IMR-90 (cell line): ENCODE results near the gene SLCO3A1. TPM values are rescaled to one million over a fixed set of nuclear protein-coding genes. Genes with fewer than 3 reads are reported as not detected.

Experiments
- ATAC-seq: fragments of 200-7000 bp; cut with Tn5 transposase; 2 replicates; pipeline ENCODE4 v1.9.1; 2020; ENCODE audit warnings: low read depth, mild to moderate bottlenecking, moderate library complexity
- BruUV-seq: library from RNA; stranded (reverse); fragments of 400-500 nt; replicated peaks from 2 replicates; lab custom pipeline; 2021; lab: Mats Ljungman, UMichigan
- CTCF ChIA-PET: fragments of 300-600 bp; formaldehyde crosslinking; extraction: SDS; loops from one replicate; lab custom pipeline; 2021; ENCODE audit warnings: antibody characterized with exemption; lab: Yijun Ruan, JAX
- POLR2A ChIA-PET: fragments of 300-600 bp; sonication (Branson Sonifier 250); formaldehyde crosslinking; loops from one replicate; lab custom pipeline; 2022; ENCODE audit warnings: antibody characterized with exemption; ENCODE audit not compliant: unreplicated experiment; lab: Charles Lee
- DNase-seq: peaks from one replicate; pipeline ENCODE4 v3.0.0; 2013
- H2AFZ ChIP-seq: replicated peaks from 2 replicates; pipeline ENCODE3; 2013; ENCODE audit warnings: low read length, mild to moderate bottlenecking; ENCODE audit not compliant: poor library complexity
- H2AK5ac ChIP-seq: 2 replicates; pipeline ENCODE4 v1.6.1; 2013; ENCODE audit warnings: low read depth, low read length, inconsistent platforms
- H2AK9ac ChIP-seq: replicated peaks from 2 replicates; pipeline ENCODE3; 2013; ENCODE audit warnings: mild to moderate bottlenecking, low read depth, low read length, moderate library complexity; ENCODE audit not compliant: poor library complexity
- H2BK120ac ChIP-seq: 2 replicates; pipeline ENCODE4 v1.6.1; 2013; ENCODE audit warnings: low read depth, low read length, inconsistent platforms
- H2BK15ac ChIP-seq: 3 replicates; pipeline ENCODE4 v1.6.1; 2013; ENCODE audit warnings: low read depth, low read length, inconsistent platforms
- H2BK20ac ChIP-seq: 2 replicates; pipeline ENCODE4 v1.6.1; 2013; ENCODE audit warnings: low read depth, mild to moderate bottlenecking, inconsistent platforms, low read length, moderate library complexity
- H2BK5ac ChIP-seq: 2 replicates; pipeline ENCODE4 v1.6.1; 2013; ENCODE audit warnings: mild to moderate bottlenecking, low read depth, low read length, inconsistent platforms; ENCODE audit not compliant: poor library complexity, severe bottlenecking
- H3K14ac ChIP-seq: replicated peaks from 2 replicates; pipeline ENCODE4 v1.6.1; 2013; ENCODE audit warnings: low read depth, low read length, inconsistent platforms
- H3K18ac ChIP-seq: 2 replicates; pipeline ENCODE4 v1.6.1; 2013; ENCODE audit warnings: low read depth, low read length, control low read depth
- H3K23ac ChIP-seq: 2 replicates; pipeline ENCODE4 v1.6.1; 2013; ENCODE audit warnings: low read depth, low read length, inconsistent platforms
- H3K27ac ChIP-seq: 2 replicates; pipeline ENCODE4 v1.5.1; 2013; ENCODE audit warnings: mild to moderate bottlenecking, control low read depth, low read length; ENCODE audit not compliant: insufficient read depth
- H3K27me3 ChIP-seq: 2 replicates; pipeline ENCODE4 v1.6.1; 2013; ENCODE audit warnings: low read length; ENCODE audit not compliant: control insufficient read depth, insufficient read depth
- H3K36me3 ChIP-seq: 2 replicates; pipeline ENCODE4 v1.6.1; 2013; ENCODE audit warnings: low read length, mixed read lengths; ENCODE audit not compliant: control insufficient read depth, insufficient read depth
- H3K4ac ChIP-seq: 2 replicates; pipeline ENCODE4 v1.6.1; 2013; ENCODE audit warnings: low read depth, low read length, inconsistent platforms
- H3K4me1 ChIP-seq: 2 replicates; pipeline ENCODE4 v1.6.1; 2013; ENCODE audit warnings: low read length, mixed read lengths; ENCODE audit not compliant: control insufficient read depth, insufficient read depth
- H3K4me2 ChIP-seq: 2 replicates; pipeline ENCODE4 v1.6.1; 2013; ENCODE audit warnings: low read depth, mild to moderate bottlenecking, control low read depth, low read length, moderate library complexity
- H3K4me3 ChIP-seq: 2 replicates; pipeline ENCODE4 v1.5.1; 2013; ENCODE audit warnings: low read depth, mild to moderate bottlenecking, control low read depth, low read length, moderate library complexity; ENCODE audit not compliant: insufficient read depth
- H3K56ac ChIP-seq: 2 replicates; pipeline ENCODE4 v1.6.1; 2013; ENCODE audit warnings: low read length, inconsistent platforms; ENCODE audit not compliant: insufficient read depth; ENCODE audit errors: extremely low read depth
- H3K79me1 ChIP-seq, 2 experiments: 2 replicates each; pipeline ENCODE4 v1.6.1; 2013; ENCODE audit warnings: low read length in 2 of 2, inconsistent platforms in 1 of 2, low read depth in 1 of 2
- H3K9ac ChIP-seq: 2 replicates; pipeline ENCODE4 v1.6.1; 2013; ENCODE audit warnings: low read depth, low read length, control low read depth
- H3K9me1 ChIP-seq: 2 replicates; pipeline ENCODE4 v1.6.1; 2013; ENCODE audit warnings: low read length, inconsistent platforms; ENCODE audit not compliant: insufficient read depth
- H3K9me3 ChIP-seq: 2 replicates; pipeline ENCODE4 v1.6.1; 2013; ENCODE audit warnings: low read length; ENCODE audit not compliant: control insufficient read depth, insufficient read depth
- H4K20me1 ChIP-seq: 2 replicates; pipeline ENCODE4 v1.6.1; 2013; ENCODE audit warnings: low read length, inconsistent platforms; ENCODE audit not compliant: insufficient read depth
- H4K5ac ChIP-seq: 2 replicates; pipeline ENCODE4 v1.6.1; 2013; ENCODE audit warnings: mild to moderate bottlenecking, low read depth, low read length, control low read depth
- H4K8ac ChIP-seq, 2 experiments: 2 replicates each; pipeline ENCODE4 v1.6.1; 2013; ENCODE audit warnings: low read depth in 2 of 2, low read length in 2 of 2, control low read depth in 1 of 2, inconsistent platforms in 1 of 2
- H4K91ac ChIP-seq: 2 replicates; pipeline ENCODE4 v1.6.1; 2013; ENCODE audit warnings: low read depth, low read length, inconsistent platforms; ENCODE audit not compliant: insufficient read depth
- CTCF ChIP-seq: conservative IDR thresholded peaks from 2 replicates; pipeline ENCODE4 v1.5.1; 2012; ENCODE audit warnings: mild to moderate bottlenecking, low read depth, low read length, improper control_type of control experiment
- ELK1 ChIP-seq: fragments of 150-350 bp; IDR thresholded peaks from 2 replicates; pipeline ENCODE4 v1.6.1; 2016; ENCODE audit warnings: low read depth, mild to moderate bottlenecking, low read length, moderate library complexity, borderline replicate concordance
- USF2 ChIP-seq: fragments of 150-350 bp; IDR thresholded peaks from 2 replicates; pipeline ENCODE4 v1.6.1; 2017; ENCODE audit warnings: mild to moderate bottlenecking, antibody characterized with exemption, low read length, low read depth
- WGBS, 2 experiments: methylation state at CpG; one replicate each; pipeline versions ENCODE4 v1.1.5 to v1.1.7; 2013; ENCODE audit warnings: missing lambda C conversion rate in 2 of 2; ENCODE audit not compliant: insufficient read length in 1 of 2; ENCODE audit errors: extremely low coverage in 2 of 2; 5-methylcytosine and 5-hydroxymethylcytosine counted together
- dilution Hi-C: fragments of 300-500 bp; cut with HindIII; formaldehyde crosslinking; loops from one replicate; pipeline ENCODE4 v1.14.3; 2018; ENCODE audit warnings: low sequenced_read_pairs; ENCODE audit not compliant: unreplicated experiment
- in situ Hi-C: fragments of 300-500 bp; cut with MboI; formaldehyde crosslinking; loops from 3 replicates; pipeline ENCODE4 v1.14.3; 2019; ENCODE audit warnings: low sequenced_read_pairs, inconsistent platforms, mixed read lengths
- intact Hi-C: fragments of 100-400 bp; cut with micrococcal nuclease; formaldehyde crosslinking; loops from 2 replicates; pipeline ENCODE4 v1.10.0; 2022
- polyA plus RNA-seq, 3 experiments: library from polyadenylated mRNA; depleted of rRNA; stranded (reverse); fragments of >200 nt; gene quantifications; 2 replicates each; pipeline ENCODE4 v1.2.3, GENCODE V29; 2012; ENCODE audit warnings: low replicate concordance in 1 of 3
- total RNA-seq: library from RNA; depleted of rRNA; stranded (reverse); fragments of >200 nt; gene quantifications from 2 replicates; pipeline ENCODE4 v1.2.3, GENCODE V29; 2012

The SLCO3A1 gene
- total and polyA plus RNA-seq, 2 of the 4 experiments (the other 2 are of a cell fraction) = 4.7 to 8.1 TPM

GRCh38 chr15:92006186-92007028, 152.9 kb downstream of the SLCO3A1 start (continued):
- no peak for TF ChIP-seq CTCF

GRCh38 chr15:92009162-92009561, 155.7 kb downstream of the SLCO3A1 start:
- Histone ChIP-seq H3K4me3 (no peak overlapping the region), H4K20me1 (no peaks in the 10 kb centered on the region), H4K91ac (no peak overlapping the region), H3K9me1 (no peaks in the 10 kb centered on the region), H3K4me1 (no peaks in the 10 kb centered on the region), H3K27ac (no peak overlapping the region), H3K9ac (no peak overlapping the region), H2BK20ac (no peak overlapping the region), H2AFZ (no peak overlapping the region), H3K4me2 (no peak overlapping the region), H4K5ac (no peak overlapping the region), H2BK120ac (no peak overlapping the region), H3K4ac (no peak overlapping the region), H2AK5ac (no peak overlapping the region), H3K79me1 (no peaks in the 10 kb centered on the region; a peak in 1 of 4 replicates), H4K8ac (no peak overlapping the region), H3K36me3 (no peaks in the 10 kb centered on the region), H2BK15ac (no peak overlapping the region), H3K18ac (no peak overlapping the region), H3K56ac (no peak overlapping the region), H2AK9ac (no peak overlapping the region), H2BK5ac (no peak overlapping the region), H3K9me3 (no peaks in the 10 kb centered on the region), H3K23ac (no peak overlapping the region), H3K14ac (no peak overlapping the region), H3K27me3 (no peaks in the 10 kb centered on the region)
- ATAC-seq (no peak), DNase-seq (no peak)
- intact Hi-C loops = no loop called here
- BruUV-seq = no TSS peak
- dilution Hi-C loops = no loop called here
- ChIA-PET CTCF (no interaction called here), POLR2A (no interaction called here)
- WGBS, 2 experiments = 55% methylated on average over 2 of the region's 6 CpGs; no CpG with 5 or more reads in 1 of the 2 experiments
- in situ Hi-C loops = no loop called here
- TF ChIP-seq ELK1 (no peak), USF2 (no peak)
